SK-N-SH treated with all-trans-retinoic acid at 6 μM for 48 hours (cell line): ENCODE results near the gene THSD4.

ENCODE experiments used
- ATAC-seq: fragments of 200-7000 bp; cut with Tn5 transposase; 3 replicates; pipeline ENCODE4 v1.9.1; 2020; ENCODE audit warnings: mild to moderate bottlenecking, moderate library complexity
- BACH2 ChIP-seq: fragments of 250-450 bp; sonication (Bioruptor Pico); IDR thresholded peaks from 2 replicates; pipeline ENCODE4 v1.9.0; 2021; ENCODE audit warnings: mild to moderate bottlenecking, borderline replicate concordance
- CREB5 ChIP-seq: fragments of 250-450 bp; sonication (Bioruptor Pico); IDR thresholded peaks from 2 replicates; pipeline ENCODE4 v1.5.1; 2020; ENCODE audit warnings: low read depth, mild to moderate bottlenecking, moderate library complexity
- CSRNP3 ChIP-seq: fragments of 250-450 bp; sonication (Bioruptor Pico); IDR thresholded peaks from 2 replicates; pipeline ENCODE4 v1.5.1; 2021; ENCODE audit warnings: mild to moderate bottlenecking, moderate library complexity
- GLIS3 ChIP-seq: fragments of 250-450 bp; sonication (Bioruptor Pico); IDR thresholded peaks from 2 replicates; pipeline ENCODE4 v1.5.0; 2020; ENCODE audit warnings: mild to moderate bottlenecking, moderate library complexity
- ISL1 ChIP-seq: fragments of 250-450 bp; sonication (Bioruptor Pico); IDR thresholded peaks from 2 replicates; pipeline ENCODE4 v2.1.2; 2022; ENCODE audit warnings: mild to moderate bottlenecking, moderate library complexity
- OSR1 ChIP-seq: fragments of 250-450 bp; sonication (Bioruptor Pico); IDR thresholded peaks from 2 replicates; pipeline ENCODE4 v1.8.0; 2022; ENCODE audit warnings: moderate library complexity, mild to moderate bottlenecking, inconsistent platforms
- PATZ1 ChIP-seq: fragments of 250-450 bp; sonication (Bioruptor Pico); IDR thresholded peaks from 2 replicates; pipeline ENCODE4 v1.8.0; 2020; ENCODE audit warnings: mild to moderate bottlenecking, moderate library complexity, borderline replicate concordance
- POU6F1 ChIP-seq: fragments of 250-450 bp; sonication (Bioruptor Pico); IDR thresholded peaks from 2 replicates; pipeline ENCODE4 v1.8.0; 2021; ENCODE audit warnings: low read depth, mild to moderate bottlenecking, moderate library complexity, borderline replicate concordance
- PPARA ChIP-seq: fragments of 250-450 bp; sonication (Bioruptor Pico); IDR thresholded peaks from 2 replicates; pipeline ENCODE4 v1.5.0; 2020; ENCODE audit warnings: mild to moderate bottlenecking, borderline replicate concordance
- RARB ChIP-seq: fragments of 250-450 bp; sonication (Bioruptor Pico); IDR thresholded peaks from 2 replicates; pipeline ENCODE4 v1.8.0; 2021; ENCODE audit warnings: mild to moderate bottlenecking, moderate library complexity
- SNAI2 ChIP-seq: fragments of 250-450 bp; sonication (Bioruptor Pico); IDR thresholded peaks from 2 replicates; pipeline ENCODE4 v1.5.0; 2020; ENCODE audit warnings: mild to moderate bottlenecking, moderate library complexity
- TCF4 ChIP-seq: fragments of 250-450 bp; sonication (Bioruptor Pico); IDR thresholded peaks from 2 replicates; pipeline ENCODE4 v1.8.0; 2021; ENCODE audit warnings: mild to moderate bottlenecking, moderate library complexity, borderline replicate concordance
- TOX ChIP-seq: fragments of 250-450 bp; sonication (Bioruptor Pico); IDR thresholded peaks from 2 replicates; pipeline ENCODE4 v1.8.0; 2021; ENCODE audit warnings: mild to moderate bottlenecking, moderate library complexity, borderline replicate concordance
- TSHZ2 ChIP-seq: fragments of 250-450 bp; sonication (Bioruptor Pico); IDR thresholded peaks from 2 replicates; pipeline ENCODE4 v1.5.0; 2020; ENCODE audit warnings: mild to moderate bottlenecking, moderate library complexity
- ZC3H10 ChIP-seq: fragments of 250-450 bp; sonication (Bioruptor Pico); IDR thresholded peaks from 2 replicates; pipeline ENCODE4 v1.5.1; 2021; ENCODE audit warnings: mild to moderate bottlenecking, moderate library complexity
- ZFP3 ChIP-seq: fragments of 250-450 bp; sonication (Bioruptor Pico); IDR thresholded peaks from 2 replicates; pipeline ENCODE4 v1.5.0; 2020; ENCODE audit warnings: mild to moderate bottlenecking, moderate library complexity
- ZFP30 ChIP-seq: fragments of 450-650 bp; formaldehyde crosslinking; IDR thresholded peaks from 2 replicates; pipeline ENCODE4 v1.5.0; 2022; ENCODE audit warnings: mild to moderate bottlenecking, moderate library complexity
- ZNF565 ChIP-seq: fragments of 450-650 bp; formaldehyde crosslinking; conservative IDR thresholded peaks from 2 replicates; pipeline ENCODE4 v1.5.0; 2020; ENCODE audit warnings: low read depth, mild to moderate bottlenecking, moderate library complexity
- ZNF8 ChIP-seq: fragments of 450-650 bp; formaldehyde crosslinking; IDR thresholded peaks from 2 replicates; pipeline ENCODE4 v1.5.0; 2020; ENCODE audit warnings: mild to moderate bottlenecking, moderate library complexity

The THSD4 gene

GRCh38 chr15:71152542-71152941 is 37.3 kb downstream of the THSD4 start:
- TF ChIP-seq PPARA (no peak), BACH2 (CRISPR knock-in tag) (no peak), ZFP3 (CRISPR knock-in tag) (no peak), ISL1 (CRISPR knock-in tag) (no peak), TCF4 (CRISPR knock-in tag) (no peak), RARB (CRISPR knock-in tag) (no peak), ZNF565 (CRISPR knock-in tag) (no peak), SNAI2 (CRISPR knock-in tag) (no peak), TOX (CRISPR knock-in tag) (no peak), OSR1 (CRISPR knock-in tag) (no peak), CSRNP3 (no peak), CREB5 (CRISPR knock-in tag) (no peak), ZFP30 (CRISPR knock-in tag) (no peak), GLIS3 (CRISPR knock-in tag) (no peak), TSHZ2 (CRISPR knock-in tag) (no peak)
- no peak for ATAC-seq

- TF ChIP-seq PATZ1 (CRISPR knock-in tag) (no peak), ZNF8 (no peak), CREB5 (CRISPR knock-in tag) (no peak), BACH2 (CRISPR knock-in tag) (no peak), OSR1 (CRISPR knock-in tag) (no peak), RARB (CRISPR knock-in tag) (no peak), ZC3H10 (CRISPR knock-in tag) (no peak)
- ATAC-seq, result no peak
Observed at GRCh38 chr15:71153823-71154524, 38.7 kb downstream of the THSD4 start.

GRCh38 chr15:71154607-71155200 is 39.4 kb downstream of the THSD4 start:
- no peak for ATAC-seq
- TF ChIP-seq POU6F1 (no peak), CSRNP3 (no peak), SNAI2 (CRISPR knock-in tag) (no peak), OSR1 (CRISPR knock-in tag) (no peak), ISL1 (CRISPR knock-in tag) (no peak), CREB5 (CRISPR knock-in tag) (no peak), TSHZ2 (CRISPR knock-in tag) (no peak), RARB (CRISPR knock-in tag) (no peak), ZFP3 (CRISPR knock-in tag) (no peak)
